Liver (tissue), 3 donors: ENCODE results near the gene THSD4.

Experiments
- CTCF ChIP-seq: fragments of 150-350 bp; IDR thresholded peaks from 2 replicates; pipeline ENCODE4 v1.5.1; 2017; ENCODE audit warnings: improper control_type of control experiment, low read depth, low read length; ENCODE audit not compliant: missing input control
- GABPA ChIP-seq, 2 donors: IDR thresholded peaks in 1 of 2; conservative IDR thresholded peaks in 1 of 2; 2 replicates each; pipeline ENCODE4 v1.6.1; 2016; ENCODE audit warnings: antibody characterized with exemption in 2 of 2, mild to moderate bottlenecking in 1 of 2, moderate library complexity in 1 of 2
- RAD21 ChIP-seq, 2 donors: IDR thresholded peaks; 2 replicates each; pipeline ENCODE4 v1.6.1; 2016; ENCODE audit warnings: antibody characterized with exemption in 2 of 2, mild to moderate bottlenecking in 2 of 2
- SP1 ChIP-seq: IDR thresholded peaks from 2 replicates; pipeline ENCODE4 v1.6.1; 2018; ENCODE audit warnings: antibody characterized with exemption, mild to moderate bottlenecking
- TAF1 ChIP-seq: conservative IDR thresholded peaks from 2 replicates; pipeline ENCODE4 v1.6.1; 2016; ENCODE audit warnings: antibody characterized with exemption, mild to moderate bottlenecking
- YY1 ChIP-seq: IDR thresholded peaks from 2 replicates; pipeline ENCODE4 v1.6.1; 2016; ENCODE audit warnings: antibody characterized with exemption, mild to moderate bottlenecking
- TF ChIP-seq, protein P1 (sequence below): IDR thresholded peaks from 2 replicates; pipeline ENCODE4 v1.6.1; 2016; ENCODE audit warnings: antibody characterized with exemption
- TF ChIP-seq, protein P2 (sequence below): IDR thresholded peaks from 2 replicates; pipeline ENCODE4 v1.6.1; 2016; ENCODE audit warnings: antibody characterized with exemption, mild to moderate bottlenecking
- donor health status: healthy.
- donor health status: healthy.

DNA sequence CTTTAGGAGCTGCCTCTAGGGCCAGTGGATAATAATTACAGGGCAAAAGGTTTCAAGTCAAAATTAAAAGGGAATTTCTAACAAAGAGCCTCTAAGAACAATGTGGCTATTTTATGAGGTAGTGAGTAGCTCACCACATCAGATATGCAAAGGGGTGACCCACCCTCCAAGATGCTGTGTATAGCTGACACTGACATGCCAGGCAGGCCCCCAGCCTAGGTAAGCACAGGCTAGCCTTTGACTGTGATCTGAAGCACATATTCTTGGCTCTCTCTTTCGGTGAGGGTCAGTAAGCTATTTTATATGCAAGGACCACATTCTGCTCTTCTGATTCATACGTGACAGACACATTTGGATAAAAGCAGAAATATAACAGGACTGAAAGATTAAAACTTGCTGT, 2.8 kb upstream of the THSD4 start:
- TF ChIP-seq CTCF (no peak), SP1 (no peak), YY1 (no peak), GABPA (IDR thresholded peaks at IDR 0.05 in 1 of 2, conservative IDR thresholded peaks at IDR 0.05 in 1 of 2) (no peak), TAF1 (no peak), RAD21 (IDR thresholded peaks at IDR 0.05) (no peak)
- TF ChIP-seq, protein P1, sequence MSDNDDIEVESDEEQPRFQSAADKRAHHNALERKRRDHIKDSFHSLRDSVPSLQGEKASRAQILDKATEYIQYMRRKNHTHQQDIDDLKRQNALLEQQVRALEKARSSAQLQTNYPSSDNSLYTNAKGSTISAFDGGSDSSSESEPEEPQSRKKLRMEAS: no peak
- TF ChIP-seq, protein P2, sequence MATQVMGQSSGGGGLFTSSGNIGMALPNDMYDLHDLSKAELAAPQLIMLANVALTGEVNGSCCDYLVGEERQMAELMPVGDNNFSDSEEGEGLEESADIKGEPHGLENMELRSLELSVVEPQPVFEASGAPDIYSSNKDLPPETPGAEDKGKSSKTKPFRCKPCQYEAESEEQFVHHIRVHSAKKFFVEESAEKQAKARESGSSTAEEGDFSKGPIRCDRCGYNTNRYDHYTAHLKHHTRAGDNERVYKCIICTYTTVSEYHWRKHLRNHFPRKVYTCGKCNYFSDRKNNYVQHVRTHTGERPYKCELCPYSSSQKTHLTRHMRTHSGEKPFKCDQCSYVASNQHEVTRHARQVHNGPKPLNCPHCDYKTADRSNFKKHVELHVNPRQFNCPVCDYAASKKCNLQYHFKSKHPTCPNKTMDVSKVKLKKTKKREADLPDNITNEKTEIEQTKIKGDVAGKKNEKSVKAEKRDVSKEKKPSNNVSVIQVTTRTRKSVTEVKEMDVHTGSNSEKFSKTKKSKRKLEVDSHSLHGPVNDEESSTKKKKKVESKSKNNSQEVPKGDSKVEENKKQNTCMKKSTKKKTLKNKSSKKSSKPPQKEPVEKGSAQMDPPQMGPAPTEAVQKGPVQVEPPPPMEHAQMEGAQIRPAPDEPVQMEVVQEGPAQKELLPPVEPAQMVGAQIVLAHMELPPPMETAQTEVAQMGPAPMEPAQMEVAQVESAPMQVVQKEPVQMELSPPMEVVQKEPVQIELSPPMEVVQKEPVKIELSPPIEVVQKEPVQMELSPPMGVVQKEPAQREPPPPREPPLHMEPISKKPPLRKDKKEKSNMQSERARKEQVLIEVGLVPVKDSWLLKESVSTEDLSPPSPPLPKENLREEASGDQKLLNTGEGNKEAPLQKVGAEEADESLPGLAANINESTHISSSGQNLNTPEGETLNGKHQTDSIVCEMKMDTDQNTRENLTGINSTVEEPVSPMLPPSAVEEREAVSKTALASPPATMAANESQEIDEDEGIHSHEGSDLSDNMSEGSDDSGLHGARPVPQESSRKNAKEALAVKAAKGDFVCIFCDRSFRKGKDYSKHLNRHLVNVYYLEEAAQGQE: no peak
